GM12864 (cell line): Measurements from ENCODE around the gene PRKAR1B.

ENCODE experiments used
- DNase-seq: peaks from one replicate; pipeline ENCODE4 v3.0.0-alpha.2; 2011; ENCODE audit warnings: low read depth
- H3K4me3 ChIP-seq: 2 replicates; pipeline ENCODE4 v1.5.1; 2011; ENCODE audit warnings: mild to moderate bottlenecking, low read depth, low read length, control low read depth
- CTCF ChIP-seq: IDR thresholded peaks from 2 replicates; pipeline ENCODE4 v1.5.1; 2011; ENCODE audit warnings: low read depth, mild to moderate bottlenecking, moderate library complexity, low read length, control low read depth, inconsistent platforms; ENCODE audit errors: missing control alignments

The PRKAR1B gene

GRCh38 chr7:515628-516027 lies 211.5 kb downstream of the PRKAR1B start:
- H3K4me3 ChIP-seq: no peak overlapping the region
- no peak for DNase-seq
- TF ChIP-seq CTCF: no peak

- H3K4me3 ChIP-seq: no peak overlapping the region
- no peak for DNase-seq
- TF ChIP-seq CTCF: no peak
Measured at GRCh38 chr7:514651-515598, 212.2 kb downstream of the PRKAR1B start.

GRCh38 chr7:514242-514641 lies 212.8 kb downstream of the PRKAR1B start:
- no peak overlapping the region for H3K4me3 ChIP-seq
- no peak for DNase-seq
- TF ChIP-seq CTCF: no peak

- H3K4me3 ChIP-seq: no peak overlapping the region
- no peak for DNase-seq
- no peak for TF ChIP-seq CTCF
Measured at GRCh38 chr7:513521-514166, 213.4 kb downstream of the PRKAR1B start.

GRCh38 chr7:512541-513311 lies 214.4 kb downstream of the PRKAR1B start:
- H3K4me3 ChIP-seq: no peak overlapping the region
- no peak for TF ChIP-seq CTCF
- DNase-seq: no peak

GRCh38 chr7:512146-512510 lies 215.0 kb downstream of the PRKAR1B start:
- TF ChIP-seq CTCF: no peak
- DNase-seq: no peak
- no peak overlapping the region for H3K4me3 ChIP-seq
